ENCODE data around the gene RSU1.
"Not testable (repeated sequence)": the region's sequence is repeated elsewhere in the genome, so short reads cannot be mapped to it uniquely, and the experiment has no call there.

The RSU1 gene

GRCh38 chr10:16780338-16780880 lies 36.8 kb downstream of the RSU1 start:
- no peak for DNase-seq (ENCODE audit: low spot score)

- peak; percentile 49 for DNase-seq (ENCODE audit: low spot score)
Measured at GRCh38 chr10:16779384-16779915, 37.8 kb downstream of the RSU1 start.

DNA sequence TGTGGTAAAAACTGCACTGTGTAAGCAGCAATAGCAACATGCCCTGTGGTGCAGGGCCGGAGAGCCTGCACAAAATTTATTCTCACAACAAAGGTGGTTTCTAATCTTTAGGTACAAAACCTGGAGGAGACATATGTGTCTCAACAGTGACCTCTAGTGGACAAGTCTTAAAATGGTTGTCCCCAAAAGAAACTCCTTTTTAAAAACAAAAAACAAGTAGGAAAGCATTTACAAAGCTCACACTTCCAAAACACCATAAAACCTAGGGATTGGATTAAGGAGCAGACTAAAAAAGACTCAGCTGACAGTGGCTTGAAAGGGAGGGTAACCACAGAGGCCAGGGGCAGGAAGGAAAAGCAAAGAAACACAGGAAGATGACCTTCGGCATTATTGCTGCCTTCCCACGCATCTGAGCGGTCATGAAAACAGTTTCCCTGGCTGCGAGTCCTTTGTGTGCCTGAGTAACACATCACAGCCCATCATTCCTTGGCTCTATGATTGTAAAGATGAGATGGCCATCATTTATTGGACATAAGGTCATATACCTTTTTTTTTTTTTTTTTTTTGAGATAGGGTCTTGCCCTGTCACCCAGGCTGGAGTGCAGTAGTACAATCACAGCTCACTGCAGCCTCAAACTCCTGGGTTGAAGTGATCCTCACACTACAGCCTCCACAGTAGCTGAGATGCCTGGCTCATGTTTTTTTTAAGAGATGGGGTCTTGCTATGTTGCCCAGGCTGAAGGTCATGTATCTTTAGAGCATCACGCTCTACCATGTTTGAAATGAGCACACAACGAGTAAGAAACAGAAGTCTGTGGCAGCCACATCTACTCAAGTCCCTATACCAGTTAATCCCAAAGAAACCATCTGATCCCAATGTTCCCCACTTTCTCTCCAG lies 39.5 kb downstream of the RSU1 start:
- DNase-seq (ENCODE audit: low spot score) = peak; percentile 62

GRCh38 chr10:16776896-16777295 lies 40.3 kb downstream of the RSU1 start:
- no peak for DNase-seq (ENCODE audit: low spot score)

GRCh38 chr10:16773334-16773733 lies 43.9 kb downstream of the RSU1 start:
- DNase-seq (ENCODE audit: low spot score) = no peak

DNA sequence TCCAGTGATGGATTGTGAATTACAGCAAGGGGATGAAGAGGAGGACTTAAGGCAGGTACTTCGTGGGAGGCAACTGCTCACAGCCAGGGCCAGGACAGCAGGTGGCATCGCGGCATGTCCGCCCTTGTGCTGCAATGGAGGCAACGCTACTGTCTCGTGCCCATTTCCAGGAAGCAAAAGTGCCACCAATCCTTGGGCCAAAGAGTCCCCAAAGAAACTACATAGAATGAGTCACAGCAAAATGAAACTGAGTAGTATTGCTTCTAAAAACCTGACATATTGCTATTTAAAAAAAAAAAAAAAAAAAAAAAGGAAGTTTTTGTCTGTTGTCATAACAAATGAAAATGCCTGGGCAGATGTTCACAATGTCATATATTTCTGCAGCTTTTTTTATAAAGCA lies 46.6 kb downstream of the RSU1 start:
- DNase-seq (ENCODE audit: low spot score) = no peak

GRCh38 chr10:16770141-16770540 lies 47.1 kb downstream of the RSU1 start:
- no peak for DNase-seq (ENCODE audit: low spot score)

DNA sequence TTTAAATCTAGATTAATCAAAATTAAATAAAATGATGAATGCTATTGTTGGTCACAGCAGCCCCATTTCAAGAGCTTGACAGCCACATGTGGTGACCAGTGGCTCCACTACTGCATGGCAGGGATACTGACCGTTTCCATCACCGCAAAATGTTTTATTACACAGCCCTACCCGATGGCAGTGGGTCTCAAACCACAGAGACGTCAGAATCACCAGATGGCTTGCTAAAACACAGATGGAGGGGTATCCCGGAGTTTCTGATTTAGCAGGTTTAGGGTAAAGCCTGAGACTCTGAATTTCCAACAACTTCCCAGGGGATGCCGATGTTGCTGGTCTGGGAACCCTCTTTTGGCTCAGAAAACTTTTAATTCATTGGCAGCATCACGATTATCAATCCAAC lies 47.9 kb downstream of the RSU1 start:
- no peak for DNase-seq (ENCODE audit: low spot score)

- DNase-seq (ENCODE audit: low spot score) = no peak
Measured at GRCh38 chr10:16768702-16769101, 48.5 kb downstream of the RSU1 start.

DNA sequence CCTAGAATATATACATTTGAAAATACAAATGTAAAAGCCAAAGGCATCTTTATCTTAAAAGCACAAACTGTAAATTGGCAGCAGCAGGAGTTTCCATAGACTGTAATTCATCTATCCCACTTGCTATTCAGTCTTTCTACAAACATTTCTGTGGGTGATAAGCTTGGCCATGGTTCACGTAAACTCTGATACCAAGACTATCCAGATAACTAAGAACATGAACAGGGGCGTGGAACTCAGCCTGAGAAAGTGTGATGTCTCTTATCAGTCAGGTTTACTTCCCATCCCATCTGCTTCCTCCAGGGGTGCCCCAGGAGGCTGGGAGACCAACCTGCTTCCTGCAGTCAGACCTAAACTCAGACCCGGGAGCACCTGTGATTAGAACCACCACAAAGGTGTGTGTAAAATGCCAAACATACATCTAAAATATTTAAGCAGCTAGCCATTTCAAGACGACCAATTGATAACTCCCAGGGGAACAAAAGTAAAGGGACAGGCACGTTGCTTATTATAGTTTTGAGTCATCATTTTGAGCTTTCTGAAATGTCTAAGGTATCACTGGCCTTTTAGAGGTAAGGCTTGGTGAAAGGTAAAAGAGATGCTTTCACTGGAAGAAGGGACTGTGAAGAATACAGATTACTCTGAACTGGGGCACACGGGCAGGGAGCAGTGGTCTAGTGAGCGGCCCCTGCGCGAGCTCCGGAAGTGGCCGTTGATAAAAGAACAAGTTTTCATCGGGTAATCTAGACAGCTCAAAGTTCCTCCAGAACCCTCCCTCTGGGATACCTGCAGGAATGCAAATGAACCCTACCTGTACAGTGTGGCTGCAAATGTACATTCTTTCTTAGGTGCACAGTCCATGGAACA lies 51.5 kb downstream of the RSU1 start:
- DNase-seq (ENCODE audit: low spot score) = no peak

DNA sequence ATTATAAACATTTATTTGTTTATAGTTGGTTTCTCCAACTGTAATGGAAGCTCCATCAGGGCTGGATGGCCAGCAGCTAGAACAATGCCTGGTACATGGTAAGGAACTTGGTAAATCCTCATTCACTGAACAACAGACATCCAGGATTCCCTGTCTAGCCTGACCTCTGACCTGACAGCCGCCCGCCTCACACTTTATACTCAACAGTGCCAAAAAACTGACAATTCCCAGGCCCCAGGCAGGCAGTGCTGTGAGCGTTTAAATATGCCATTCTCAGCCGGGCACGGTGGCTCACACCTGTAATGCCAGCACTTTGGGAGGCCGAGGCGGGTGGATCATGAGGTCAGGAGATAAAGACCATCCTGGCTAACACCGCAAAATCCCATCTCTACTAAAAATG lies 55.9 kb downstream of the RSU1 start:
- no peak for DNase-seq (ENCODE audit: low spot score)

- no peak for DNase-seq (ENCODE audit: low spot score)
Measured at GRCh38 chr10:16756561-16757221, 60.5 kb downstream of the RSU1 start.

DNA sequence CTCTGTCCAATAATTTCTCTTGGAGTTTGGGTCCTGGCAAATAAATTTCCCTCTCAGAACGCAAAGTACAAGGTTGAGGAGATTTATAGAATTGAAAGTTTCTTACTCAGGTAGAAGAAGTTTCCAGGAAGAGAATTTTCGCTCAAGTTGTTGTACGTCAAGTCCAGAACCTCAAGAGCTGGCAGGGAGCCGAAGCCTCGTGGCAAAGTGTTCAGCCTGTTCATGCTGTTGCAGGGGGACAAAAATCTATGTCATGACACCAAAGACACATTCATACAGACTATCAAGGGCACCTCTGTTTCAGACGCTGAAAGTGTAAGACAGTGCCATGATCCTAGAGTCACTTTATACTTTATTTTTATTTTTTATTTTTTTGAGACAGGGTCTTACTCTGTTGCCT lies 62.5 kb downstream of the RSU1 start:
- DNase-seq (ENCODE audit: low spot score) = no peak

- DNase-seq (ENCODE audit: low spot score) = not testable (repeated sequence)
Measured at GRCh38 chr10:16752849-16753248, 64.4 kb downstream of the RSU1 start.

DNA sequence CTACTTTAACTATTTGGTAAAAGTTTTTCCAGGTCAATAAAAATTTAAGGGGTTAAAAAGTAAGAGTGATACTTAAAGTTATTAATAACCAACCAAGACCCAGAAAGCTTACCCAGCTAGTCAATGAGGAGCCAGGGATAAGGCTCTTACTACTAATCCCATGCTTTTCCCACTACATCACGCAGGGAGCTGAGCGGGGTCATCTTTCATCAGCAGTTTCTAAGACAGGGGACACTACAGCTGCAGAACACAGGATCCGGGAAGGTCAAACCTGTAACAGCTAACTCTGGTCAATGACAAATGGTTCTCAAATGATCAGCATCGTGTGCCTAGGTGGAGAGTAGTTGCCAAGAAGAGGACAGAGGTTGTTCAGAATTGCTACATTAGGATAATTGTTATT lies 65.1 kb downstream of the RSU1 start:
- DNase-seq (ENCODE audit: low spot score) = no peak

GRCh38 chr10:16751244-16751643 lies 66.0 kb downstream of the RSU1 start:
- no peak for DNase-seq (ENCODE audit: low spot score)

- DNase-seq (ENCODE audit: low spot score) = no peak
Measured at GRCh38 chr10:16750461-16750860, 66.8 kb downstream of the RSU1 start.

DNA sequence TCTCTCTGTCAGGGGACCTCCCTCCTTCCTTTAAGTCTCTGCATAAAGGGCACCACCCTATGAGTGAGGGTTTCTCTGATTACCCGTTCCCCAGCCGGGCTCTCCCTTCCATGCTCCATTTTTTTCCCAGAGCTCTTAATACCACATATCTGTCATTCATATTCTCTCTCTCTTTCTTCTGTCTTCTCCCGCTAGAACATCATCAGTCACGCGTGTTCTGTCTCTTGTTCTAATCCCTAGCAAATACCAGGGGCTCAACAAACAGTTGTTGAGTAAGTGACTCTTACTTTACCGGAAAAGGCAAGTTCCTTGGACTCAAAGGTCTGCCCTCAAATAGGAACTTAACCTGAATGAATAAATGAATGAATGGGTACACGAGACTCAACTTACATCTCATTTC lies 68.5 kb downstream of the RSU1 start:
- no peak for DNase-seq (ENCODE audit: low spot score)

- DNase-seq (ENCODE audit: low spot score) = no peak
Measured at GRCh38 chr10:16746856-16747255, 70.4 kb downstream of the RSU1 start.

DNA sequence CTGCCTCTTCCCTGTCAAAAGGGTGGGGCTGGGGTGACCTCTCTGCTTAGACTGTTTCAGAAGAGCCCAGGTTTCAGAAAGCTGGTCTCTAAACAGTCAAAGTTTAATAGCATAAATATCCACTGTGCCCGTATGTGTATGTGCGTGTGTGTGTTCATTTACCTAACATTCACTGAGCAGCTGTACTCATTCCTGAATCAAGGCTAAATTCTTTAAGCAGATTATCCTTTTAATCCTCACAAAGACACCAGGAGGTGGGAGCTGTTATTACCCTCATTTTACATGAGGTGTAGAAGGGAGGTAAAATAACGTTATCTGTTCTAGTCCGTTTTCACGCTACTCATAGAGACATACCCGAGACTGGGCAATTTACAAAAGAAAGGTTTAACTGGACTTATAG lies 72.2 kb downstream of the RSU1 start:
- DNase-seq (ENCODE audit: low spot score) = no peak

- DNase-seq (ENCODE audit: low spot score) = no peak
Measured at GRCh38 chr10:16742165-16742960, 74.9 kb downstream of the RSU1 start.
